GM08714 (cell line): ENCODE data around the gene WSCD2.

Experiments used
- H3K4me3 ChIP-seq: fragments of 200-500 bp; sonication (Bioruptor generic); 2 replicates; pipeline ENCODE4 v1.5.1; 2014; ENCODE audit warnings: mild to moderate bottlenecking, low read length, inconsistent platforms
- ZNF274 ChIP-seq: IDR thresholded peaks from 2 replicates; pipeline ENCODE4 v1.6.1; 2012; ENCODE audit warnings: mild to moderate bottlenecking, low read depth, low read length

WSCD2 gene

GRCh38 chr12:108128221-108129016, 669 bp upstream of the WSCD2 start:
- TF ChIP-seq ZNF274: no peak
- no peak overlapping the region for H3K4me3 ChIP-seq

GRCh38 chr12:108131035-108131434, 1.9 kb downstream of the WSCD2 start:
- TF ChIP-seq ZNF274: no peak
- H3K4me3 ChIP-seq: no peak overlapping the region

GRCh38 chr12:108131657-108132126, 2.6 kb downstream of the WSCD2 start:
- no peak overlapping the region for H3K4me3 ChIP-seq
- no peak for TF ChIP-seq ZNF274

- no peak for TF ChIP-seq ZNF274
- H3K4me3 ChIP-seq: no peak overlapping the region
Observed at GRCh38 chr12:108133482-108133881, 4.4 kb downstream of the WSCD2 start.

- no peak for TF ChIP-seq ZNF274
- H3K4me3 ChIP-seq: no peak overlapping the region
Observed at GRCh38 chr12:108134744-108135143, 5.7 kb downstream of the WSCD2 start.

GRCh38 chr12:108135627-108136026, 6.5 kb downstream of the WSCD2 start:
- no peak for TF ChIP-seq ZNF274

GRCh38 chr12:108136697-108137096, 7.6 kb downstream of the WSCD2 start:
- TF ChIP-seq ZNF274: no peak
- H3K4me3 ChIP-seq: no peak overlapping the region

More at GRCh38 chr12:108135627-108136026, 6.5 kb downstream of the WSCD2 start:
- no peak overlapping the region for H3K4me3 ChIP-seq

GRCh38 chr12:108139454-108139853, 10.4 kb downstream of the WSCD2 start:
- H3K4me3 ChIP-seq: no peak overlapping the region
- no peak for TF ChIP-seq ZNF274

- no peak overlapping the region for H3K4me3 ChIP-seq
- no peak for TF ChIP-seq ZNF274
Observed at GRCh38 chr12:108140501-108140900, 11.4 kb downstream of the WSCD2 start.

- no peak for TF ChIP-seq ZNF274
- no peak overlapping the region for H3K4me3 ChIP-seq
Observed at GRCh38 chr12:108141600-108142130, 12.6 kb downstream of the WSCD2 start.

GRCh38 chr12:108143144-108143543, 14.1 kb downstream of the WSCD2 start:
- H3K4me3 ChIP-seq: no peak overlapping the region
- TF ChIP-seq ZNF274: no peak

GRCh38 chr12:108144080-108144479, 15.0 kb downstream of the WSCD2 start:
- H3K4me3 ChIP-seq: no peak overlapping the region
- TF ChIP-seq ZNF274: no peak

GRCh38 chr12:108145011-108145410, 15.9 kb downstream of the WSCD2 start:
- H3K4me3 ChIP-seq: no peak overlapping the region
- TF ChIP-seq ZNF274: no peak

- H3K4me3 ChIP-seq: no peak overlapping the region
- TF ChIP-seq ZNF274: no peak
Observed at GRCh38 chr12:108146035-108146893, 17.2 kb downstream of the WSCD2 start.
